IPS-18c (cell line): Measurements from ENCODE around the gene IL17C.
A peak's percentile ranks its signal among the peaks of the same experiment; 100 is the strongest.

ENCODE experiments used
- H3K4me3 ChIP-seq: 2 replicates; pipeline ENCODE4 v1.7.0; 2013; ENCODE audit warnings: low read depth, mild to moderate bottlenecking, low read length, moderate library complexity; ENCODE audit not compliant: insufficient read depth
- H3K9me3 ChIP-seq: one replicate; pipeline ENCODE4 v1.6.1; 2013; ENCODE audit warnings: mild to moderate bottlenecking, low read length, moderate library complexity; ENCODE audit not compliant: control insufficient read depth, insufficient read depth

The IL17C gene

DNA sequence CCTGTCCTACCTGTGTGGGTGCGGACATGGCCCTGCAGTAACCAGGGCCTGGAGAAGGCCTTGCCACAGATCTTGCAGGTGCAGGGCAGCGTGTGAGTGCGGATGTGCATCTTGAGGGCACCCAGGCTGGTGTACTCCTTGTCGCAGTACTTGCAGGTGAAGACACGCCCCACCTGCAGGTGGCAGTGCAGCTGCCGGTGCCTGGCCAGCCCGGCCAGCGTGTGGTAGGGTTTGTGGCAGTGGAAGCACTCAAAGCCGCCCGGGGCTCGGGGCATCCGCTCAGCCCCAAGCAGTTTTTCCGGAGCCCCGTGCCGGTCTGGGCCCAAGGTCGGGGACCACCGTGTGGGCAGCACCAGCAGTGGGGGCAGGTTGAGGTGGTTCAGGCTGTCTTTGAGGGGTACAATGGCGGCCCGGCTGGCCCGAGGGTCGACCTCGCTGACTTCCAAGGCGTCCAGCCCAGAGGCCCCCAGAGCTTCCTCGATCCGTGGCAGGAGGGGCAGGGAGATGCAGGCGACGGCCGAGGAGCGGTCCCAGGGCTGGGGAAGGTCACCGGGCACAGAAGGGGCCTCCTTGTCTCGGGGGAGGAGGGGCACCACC is 42.8 kb downstream of the IL17C start:
- H3K4me3 ChIP-seq = no peak overlapping the region

DNA sequence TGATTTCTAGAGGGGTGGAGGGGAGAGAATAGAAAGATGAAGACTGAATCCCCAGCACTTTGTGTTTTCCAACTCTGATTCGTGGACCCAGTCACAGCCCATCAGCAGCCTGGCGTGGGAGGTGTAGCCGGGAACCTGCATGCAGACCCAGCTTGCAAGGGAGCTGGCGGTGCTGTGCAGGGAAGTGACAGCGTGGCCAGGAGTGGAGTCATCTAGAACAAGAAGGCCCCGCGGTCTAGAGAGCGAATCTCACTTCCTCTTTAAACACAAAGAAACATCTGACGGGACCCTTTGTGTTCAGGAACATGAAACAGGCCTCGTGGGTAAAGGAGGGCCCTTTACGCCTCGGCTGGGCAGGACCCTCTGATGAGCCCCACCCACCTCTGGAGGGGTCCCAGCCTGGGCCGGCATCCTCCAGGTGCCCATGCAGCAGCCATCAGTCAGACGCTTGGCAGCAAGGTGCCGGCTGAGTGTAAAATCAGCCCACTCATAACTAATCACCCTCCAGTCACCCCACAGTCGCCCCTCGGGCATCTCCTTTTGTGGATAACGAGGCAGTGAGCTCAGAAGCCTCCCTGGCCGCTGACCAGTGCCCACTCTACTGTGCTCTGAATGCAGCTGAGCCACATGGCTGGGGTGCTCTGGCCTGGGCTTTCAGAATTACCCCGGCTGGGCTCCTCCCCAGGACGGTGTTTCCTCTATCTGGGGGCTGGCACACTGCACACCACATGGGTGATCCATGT is 43.5 kb downstream of the IL17C start:
- no peak overlapping the region for H3K4me3 ChIP-seq

More for the DNA sequence above, 42.8 kb downstream of the IL17C start:
- peaks cover 4% of the 10 kb centered on the region for H3K9me3 ChIP-seq

DNA sequence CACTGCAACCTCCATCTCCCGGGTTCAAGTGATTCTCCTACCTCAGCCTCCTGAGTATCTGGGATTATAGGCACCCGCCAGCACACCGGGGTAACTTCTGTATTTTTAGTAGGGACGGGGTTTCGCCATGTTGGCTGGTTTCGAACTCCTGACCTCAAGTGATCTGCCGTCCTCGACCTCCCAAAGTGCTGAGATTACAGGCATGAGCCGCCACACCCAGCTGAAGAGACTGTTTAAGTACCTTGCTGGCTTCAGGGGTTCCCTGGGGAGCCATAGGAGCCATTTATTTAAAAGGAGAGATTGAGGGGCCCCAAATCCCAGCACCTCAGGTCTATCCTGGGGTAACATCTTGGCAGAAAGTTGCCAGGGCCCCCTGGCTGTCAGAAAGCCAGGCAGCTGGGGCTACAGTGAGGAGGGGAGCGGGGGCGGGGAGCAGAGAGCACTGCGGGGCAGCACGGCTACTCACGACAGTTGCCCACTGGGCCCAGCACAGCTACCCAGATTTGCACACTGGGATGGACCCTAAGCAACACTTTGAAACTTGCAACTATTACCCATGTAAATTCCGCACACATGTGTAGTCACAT is 46.3 kb downstream of the IL17C start:
- H3K9me3 ChIP-seq = peaks cover 4% of the 10 kb centered on the region
- peak overlapping the region; percentile 60; the same call in 1 of the 2 replicates for H3K4me3 ChIP-seq

More for the DNA sequence above, 43.5 kb downstream of the IL17C start:
- peaks cover 4% of the 10 kb centered on the region for H3K9me3 ChIP-seq

DNA sequence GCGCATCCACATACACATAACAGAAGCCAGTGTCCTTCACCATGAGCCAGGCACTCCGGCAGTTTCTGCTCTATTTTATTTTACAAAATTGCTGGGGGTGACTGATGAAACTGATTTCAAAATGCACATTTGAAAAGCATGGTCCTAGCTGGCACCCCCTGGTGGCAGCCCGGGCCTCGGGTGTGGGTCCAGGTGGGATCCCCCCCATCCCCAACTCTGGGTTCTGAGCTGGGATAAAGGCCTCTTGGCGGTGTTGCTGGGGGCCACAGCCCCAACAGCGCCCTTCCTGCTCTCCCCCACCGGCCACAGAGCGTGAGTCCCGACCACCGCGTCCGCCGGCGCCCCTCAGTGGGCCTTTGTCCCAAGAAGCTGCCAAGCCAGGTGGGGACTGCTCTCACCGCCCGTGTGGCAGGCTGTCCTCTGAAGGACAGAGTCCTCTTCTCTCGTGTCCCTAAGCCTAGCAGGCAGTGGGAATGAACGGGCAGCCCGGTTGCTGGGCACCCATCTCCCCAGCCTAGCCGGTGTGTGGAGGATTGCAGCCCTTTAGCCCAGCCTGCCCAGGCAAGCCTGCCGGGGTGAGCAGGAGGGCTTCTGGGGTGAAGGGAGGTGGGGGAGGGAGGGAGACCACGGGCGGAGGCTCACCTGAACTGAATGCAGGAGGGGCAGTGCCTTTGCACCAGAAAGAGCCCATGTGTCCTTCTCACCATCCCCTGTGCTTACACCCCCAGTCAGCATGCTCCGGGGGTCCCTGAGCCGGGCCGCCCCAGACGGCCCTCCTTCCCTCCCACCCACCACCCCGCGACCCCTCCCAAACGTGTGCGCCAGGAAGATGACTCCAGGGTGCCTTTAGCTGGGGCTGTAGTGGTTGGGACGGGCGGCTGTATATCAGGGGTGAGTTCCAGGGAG is 47.0 kb downstream of the IL17C start:
- Histone ChIP-seq H3K9me3 (peaks cover 4% of the 10 kb centered on the region), H3K4me3 (peak overlapping the region; percentile 60)

- peak overlapping the region; percentile 60 for H3K4me3 ChIP-seq
- H3K9me3 ChIP-seq = peaks cover 4% of the 10 kb centered on the region
Measured at GRCh38 chr16:88686062-88686438, 47.7 kb downstream of the IL17C start.

GRCh38 chr16:88686439-88687253 is 48.3 kb downstream of the IL17C start, which contains the start of gene SNAI3:
SNAI3 (minus strand) TSS chr16:88686507; CDS start chr16:88686406, 101 bp downstream.
- Histone ChIP-seq H3K9me3 (peaks cover 4% of the 10 kb centered on the region), H3K4me3 (peak within 1 kb of the TSS; percentile 60)

GRCh38 chr16:88687254-88687576 is 48.8 kb downstream of the IL17C start:
- H3K9me3 ChIP-seq = peaks cover 4% of the 10 kb centered on the region
- H3K4me3 ChIP-seq = no peak overlapping the region

DNA sequence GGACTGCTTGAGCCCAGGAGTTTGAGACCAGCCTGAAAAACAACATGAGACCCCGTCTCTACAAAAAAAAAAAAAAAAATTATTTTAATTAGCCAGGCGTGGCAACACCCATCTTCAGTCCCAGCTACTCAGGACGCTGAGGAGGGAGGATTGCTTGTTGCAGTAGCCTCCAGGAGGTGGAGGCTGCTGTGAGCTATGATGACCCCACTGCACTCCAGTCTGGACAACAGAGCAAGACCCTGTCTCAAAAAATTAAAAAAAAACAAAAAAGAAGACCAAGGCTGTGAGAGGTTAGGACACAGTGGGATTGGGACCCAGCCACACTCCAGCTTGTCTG is 49.3 kb downstream of the IL17C start:
- Histone ChIP-seq H3K9me3 (peaks cover 4% of the 10 kb centered on the region), H3K4me3 (no peak overlapping the region)

DNA sequence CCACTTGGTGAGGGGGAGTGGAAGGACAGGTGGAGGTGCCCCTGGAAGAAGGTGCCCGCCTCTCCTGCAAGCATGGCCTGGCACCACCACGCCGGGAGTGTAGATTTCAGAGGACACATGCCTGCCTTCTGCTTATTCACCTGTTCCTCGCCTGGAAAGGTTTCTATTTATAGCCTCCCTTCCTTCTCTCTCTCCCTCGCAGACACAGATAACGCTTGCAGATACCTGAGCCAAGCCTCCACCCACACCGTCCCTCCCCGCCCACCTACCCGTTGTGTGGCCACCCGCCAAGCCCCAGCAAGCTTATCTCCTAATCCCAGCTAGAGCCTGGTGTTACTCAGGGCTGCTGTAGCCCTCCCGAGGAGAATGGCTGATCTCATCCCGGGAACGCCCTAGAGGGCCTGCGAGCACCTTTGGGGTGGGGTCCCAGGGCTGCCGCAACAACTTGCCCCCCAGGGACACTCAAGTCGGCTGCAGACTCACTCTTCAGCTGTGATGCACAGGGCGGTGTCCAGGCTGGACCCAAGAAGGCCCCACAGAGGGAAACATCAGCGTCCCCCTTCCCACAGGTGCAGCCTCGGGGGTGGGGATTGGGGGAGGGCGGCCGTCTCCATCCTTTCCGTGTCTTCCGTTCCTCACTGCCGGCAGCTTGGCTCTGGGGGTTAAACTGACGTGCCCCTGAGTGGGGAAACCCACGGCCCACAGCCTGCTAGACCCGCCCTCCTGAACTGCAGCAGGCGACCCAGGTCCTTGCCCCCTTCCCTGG is 49.8 kb downstream of the IL17C start:
- peaks cover 4% of the 10 kb centered on the region for H3K9me3 ChIP-seq
- H3K4me3 ChIP-seq = no peak overlapping the region
